ENCODE data around the gene YIF1A. TPM values are rescaled to one million over a fixed set of nuclear protein-coding genes. Genes with fewer than 3 reads are reported as not detected.

The YIF1A gene
- total RNA-seq, 1 donor from 2014 or later: 53.4 TPM

DNA sequence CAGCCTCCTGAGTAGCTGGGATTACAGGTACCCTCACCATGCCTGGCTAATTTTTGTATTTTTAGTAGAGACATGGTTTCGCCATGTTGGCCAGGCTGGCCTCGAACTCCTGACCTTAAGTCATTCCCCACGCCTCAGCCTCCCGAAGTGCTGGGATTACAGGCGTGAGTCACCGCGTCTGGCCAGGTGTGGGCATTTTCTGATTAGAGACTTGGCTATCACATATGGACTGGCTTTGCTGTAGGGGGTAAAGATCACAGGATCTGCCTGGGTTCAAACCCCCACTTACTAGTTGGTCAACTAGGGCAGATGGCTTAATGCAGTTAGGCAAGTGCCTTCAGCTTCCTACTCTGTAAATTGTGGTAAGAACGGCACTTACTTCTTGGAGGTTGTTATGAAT lies 21.4 kb upstream of the YIF1A start:
- intact Hi-C loops (cut with micrococcal nuclease): no loop called here
- H3K4me1 Mint-ChIP-seq: peaks cover 24% of the 10 kb centered on the region
- ATAC-seq (ENCODE audit: low read depth) (no peak), DNase-seq (no peak)
- no peak overlapping the region for H3K4me3 Mint-ChIP-seq
- POLR2A ChIA-PET: interaction anchor here (3.3 kb wide), 1 partner anchor 21 kb away, joined by 26 read pairs; the partner anchor contains the start of gene YIF1A
- H3K9me3 Mint-ChIP-seq: no peaks in the 10 kb centered on the region
- H3K36me3 Mint-ChIP-seq (ENCODE audit: low read depth): peaks cover 2% of the 10 kb centered on the region
- CTCF ChIA-PET: interaction anchor here (1.1 to 5.1 kb wide), 3 partner anchors 21 to 170 kb away, joined by 3 to 67 read pairs (median 7); partner anchors contain the start of gene DPP3
- TF ChIP-seq, protein P1, sequence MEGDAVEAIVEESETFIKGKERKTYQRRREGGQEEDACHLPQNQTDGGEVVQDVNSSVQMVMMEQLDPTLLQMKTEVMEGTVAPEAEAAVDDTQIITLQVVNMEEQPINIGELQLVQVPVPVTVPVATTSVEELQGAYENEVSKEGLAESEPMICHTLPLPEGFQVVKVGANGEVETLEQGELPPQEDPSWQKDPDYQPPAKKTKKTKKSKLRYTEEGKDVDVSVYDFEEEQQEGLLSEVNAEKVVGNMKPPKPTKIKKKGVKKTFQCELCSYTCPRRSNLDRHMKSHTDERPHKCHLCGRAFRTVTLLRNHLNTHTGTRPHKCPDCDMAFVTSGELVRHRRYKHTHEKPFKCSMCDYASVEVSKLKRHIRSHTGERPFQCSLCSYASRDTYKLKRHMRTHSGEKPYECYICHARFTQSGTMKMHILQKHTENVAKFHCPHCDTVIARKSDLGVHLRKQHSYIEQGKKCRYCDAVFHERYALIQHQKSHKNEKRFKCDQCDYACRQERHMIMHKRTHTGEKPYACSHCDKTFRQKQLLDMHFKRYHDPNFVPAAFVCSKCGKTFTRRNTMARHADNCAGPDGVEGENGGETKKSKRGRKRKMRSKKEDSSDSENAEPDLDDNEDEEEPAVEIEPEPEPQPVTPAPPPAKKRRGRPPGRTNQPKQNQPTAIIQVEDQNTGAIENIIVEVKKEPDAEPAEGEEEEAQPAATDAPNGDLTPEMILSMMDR (IDR thresholded peaks at IDR 0.05): no peak
- no peaks in the 10 kb centered on the region for H3K27me3 Mint-ChIP-seq
- no peak overlapping the region for H3K27ac Mint-ChIP-seq

DNA sequence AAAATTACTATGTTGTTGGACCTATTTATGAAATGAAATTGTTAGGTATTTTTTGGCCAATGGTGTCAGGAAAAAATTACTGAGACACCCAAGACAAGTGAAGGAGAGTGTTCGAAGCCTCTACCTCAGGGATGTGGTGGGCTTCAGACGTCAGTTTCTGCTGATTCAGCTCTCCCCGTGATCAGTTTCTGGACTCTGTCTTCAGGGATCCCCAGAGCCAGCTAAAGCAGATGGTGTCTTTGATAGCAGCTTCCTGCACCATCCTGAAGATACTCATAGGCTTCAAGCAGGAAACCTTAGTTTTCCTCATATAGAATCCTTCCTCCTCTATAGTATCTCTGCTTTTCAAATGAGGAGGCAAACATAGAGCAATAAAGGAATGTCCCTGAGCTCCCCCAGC lies 20.5 kb upstream of the YIF1A start:
- ChIA-PET CTCF (interaction anchor here (1.1 to 5.1 kb wide), 2 partner anchors 22 to 77 kb away, joined by 3 to 67 read pairs; no protein-coding TSS in a partner anchor), POLR2A (no interaction called here)
- ATAC-seq (ENCODE audit: low read depth) (no peak), DNase-seq (no peak)
- Mint-ChIP-seq H3K27ac (no peak overlapping the region), H3K4me1 (peaks cover 21% of the 10 kb centered on the region), H3K36me3 (ENCODE audit: low read depth) (peaks cover 2% of the 10 kb centered on the region), H3K4me3 (no peak overlapping the region), H3K27me3 (no peaks in the 10 kb centered on the region), H3K9me3 (no peaks in the 10 kb centered on the region)
- intact Hi-C loops (cut with micrococcal nuclease): no loop called here
- TF ChIP-seq, protein P1 (IDR thresholded peaks at IDR 0.05): no peak

DNA sequence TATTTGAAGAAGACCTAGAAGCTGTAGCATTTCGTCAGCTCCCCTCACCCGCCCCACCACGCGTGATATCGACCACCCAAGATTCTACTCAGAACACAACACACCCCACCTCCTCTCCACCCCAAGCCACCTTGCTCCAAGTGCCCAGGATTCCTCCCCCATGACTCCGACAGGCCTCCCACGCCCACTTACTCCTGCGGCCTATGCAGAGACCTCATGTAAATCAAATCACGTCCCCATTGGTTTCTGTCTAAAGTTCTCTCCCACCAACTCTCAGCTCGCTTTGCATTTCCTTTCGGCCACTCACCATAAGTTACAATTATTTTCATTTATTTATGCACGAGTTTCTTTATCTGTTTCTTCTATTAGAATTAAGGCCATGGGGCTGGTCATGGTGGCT lies 13.7 kb upstream of the YIF1A start:
- ATAC-seq (ENCODE audit: low read depth): no peak
- H3K4me1 Mint-ChIP-seq: no peaks in the 10 kb centered on the region
- peaks cover 2% of the 10 kb centered on the region for H3K27me3 Mint-ChIP-seq
- ChIA-PET CTCF (interaction anchor here (0.7 kb wide), 1 partner anchor 9 kb away, joined by 3 read pairs; no protein-coding TSS in a partner anchor), POLR2A (no interaction called here)
- H3K36me3 Mint-ChIP-seq (ENCODE audit: low read depth): no peaks in the 10 kb centered on the region
- no peak overlapping the region for H3K4me3 Mint-ChIP-seq
- no peak overlapping the region for H3K27ac Mint-ChIP-seq
- TF ChIP-seq, protein P1 (IDR thresholded peaks at IDR 0.05): no peak
- intact Hi-C loops (cut with micrococcal nuclease): no loop called here
- DNase-seq: no peak
- no peaks in the 10 kb centered on the region for H3K9me3 Mint-ChIP-seq

DNA sequence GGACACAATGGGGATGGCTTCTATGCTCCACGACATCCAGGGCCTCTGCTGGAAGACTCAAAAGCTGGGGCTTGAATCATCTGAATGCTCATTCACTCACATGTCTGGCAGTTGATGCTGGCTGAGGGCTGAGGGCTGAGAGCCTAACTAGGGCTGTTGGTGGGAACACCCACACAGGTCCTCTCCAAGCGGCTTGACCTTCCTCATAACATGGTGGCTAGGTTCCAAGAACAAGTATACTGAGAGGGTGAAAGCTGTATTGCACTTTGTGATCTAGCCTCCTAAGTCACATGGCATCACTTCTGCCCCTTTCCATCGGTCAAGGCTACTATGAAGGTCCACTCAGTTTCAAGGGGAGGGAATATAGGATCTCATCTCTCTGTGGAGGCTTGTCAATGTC lies 10.2 kb upstream of the YIF1A start:
- no peaks in the 10 kb centered on the region for H3K4me1 Mint-ChIP-seq
- no peak overlapping the region for H3K27ac Mint-ChIP-seq
- no peak overlapping the region for H3K4me3 Mint-ChIP-seq
- peaks cover 6% of the 10 kb centered on the region for H3K27me3 Mint-ChIP-seq
- ChIA-PET POLR2A (interaction anchor here (0.6 kb wide), 1 partner anchor 271 kb away, joined by 9 read pairs; no protein-coding TSS in a partner anchor), CTCF (no interaction called here)
- DNase-seq (no peak), ATAC-seq (ENCODE audit: low read depth) (no peak)
- no peaks in the 10 kb centered on the region for H3K36me3 Mint-ChIP-seq (ENCODE audit: low read depth)
- no peaks in the 10 kb centered on the region for H3K9me3 Mint-ChIP-seq
- intact Hi-C loops (cut with micrococcal nuclease): no loop called here
- TF ChIP-seq, protein P1 (IDR thresholded peaks at IDR 0.05): no peak

GRCh38 chr11:66297610-66298009 lies 8.7 kb upstream of the YIF1A start:
- intact Hi-C loops (cut with micrococcal nuclease): no loop called here
- POLR2A ChIA-PET: no interaction called here
- ATAC-seq (ENCODE audit: low read depth) (no peak), DNase-seq (no peak)
- CTCF ChIA-PET: interaction anchor here (1.0 kb wide), 1 partner anchor 14 kb away, joined by 4 read pairs; no protein-coding TSS in a partner anchor
- no peak overlapping the region for H3K27ac Mint-ChIP-seq
- TF ChIP-seq, protein P1 (IDR thresholded peaks at IDR 0.05): no peak
- H3K4me1 Mint-ChIP-seq: peaks cover under 1% of the 10 kb centered on the region
- H3K27me3 Mint-ChIP-seq: peaks cover 18% of the 10 kb centered on the region
- no peak overlapping the region for H3K4me3 Mint-ChIP-seq
- no peaks in the 10 kb centered on the region for H3K9me3 Mint-ChIP-seq
- no peaks in the 10 kb centered on the region for H3K36me3 Mint-ChIP-seq (ENCODE audit: low read depth)

All from activated B cell treated with CpG ODN at 0.5 μM for 24 hours (primary cell).